AG04450 (cell line): Measurements from ENCODE around the gene CLDN9. TPM values are rescaled to one million over a fixed set of nuclear protein-coding genes. Genes with fewer than 3 reads are reported as not detected.

ENCODE experiments used
- CTCF ChIA-PET: fragments of 300-600, 350-600 bp; formaldehyde crosslinking; extraction: SDS; loops from one replicate; lab custom pipeline; 2022; ENCODE audit warnings: antibody characterized with exemption, inconsistent platforms; lab: Charles Lee
- POLR2A ChIA-PET: fragments of 350-600 bp; formaldehyde crosslinking; extraction: SDS; loops from one replicate; lab custom pipeline; 2021; ENCODE audit warnings: antibody characterized with exemption, inconsistent platforms; lab: Yijun Ruan, JAX
- DNase-seq: peaks from one replicate; pipeline ENCODE4 v3.0.0-alpha.2; 2011; ENCODE audit warnings: low read depth, low spot score
- H3K27ac ChIP-seq: one replicate; pipeline ENCODE4 v1.5.1; 2012; ENCODE audit warnings: low read depth, low read length, control low read depth
- H3K27me3 ChIP-seq: one replicate; pipeline ENCODE4 v1.6.0; 2012; ENCODE audit warnings: low read length; ENCODE audit not compliant: control insufficient read depth, insufficient read depth
- H3K4me3 ChIP-seq: 2 replicates; pipeline ENCODE4 v1.5.1; 2011; ENCODE audit warnings: mild to moderate bottlenecking, low read depth, low read length, control low read depth
- H3K9me3 ChIP-seq: 2 replicates; pipeline ENCODE4 v1.5.1; 2012; ENCODE audit warnings: low read length; ENCODE audit not compliant: control insufficient read depth, insufficient read depth
- CTCF ChIP-seq: IDR thresholded peaks from 2 replicates; pipeline ENCODE4 v1.5.1; 2011; ENCODE audit warnings: low read depth, low read length, control low read depth, inconsistent platforms
- polyA plus RNA-seq: library from polyadenylated mRNA; depleted of rRNA; stranded (reverse); fragments of >200 nt; gene quantifications from 2 replicates; pipeline ENCODE4 v1.2.3, GENCODE V29; 2011

Gene CLDN9
- polyA plus RNA-seq, 1 experiment = not detected

- H3K4me3 ChIP-seq = no peak overlapping the region
- no peak for DNase-seq
- POLR2A ChIA-PET = interaction anchor here (0.7 kb wide), 1 partner anchor 16 kb away, joined by 6 read pairs; the partner anchor contains the start of gene PKMYT1
- no peak for TF ChIP-seq CTCF
- peaks cover 46% of the 10 kb centered on the region for H3K27me3 ChIP-seq
- CTCF ChIA-PET = interaction anchor here (1.5 kb wide), 1 partner anchor 35 kb away, joined by 4 read pairs; no protein-coding TSS in a partner anchor
- H3K9me3 ChIP-seq = no peaks in the 10 kb centered on the region; the same call in 1 of the 2 replicates
- no peak overlapping the region for H3K27ac ChIP-seq
Observed at GRCh38 chr16:2996298-2996697, 16.4 kb upstream of the CLDN9 start.

GRCh38 chr16:2999929-3000328 is 12.8 kb upstream of the CLDN9 start:
- Histone ChIP-seq H3K9me3 (no peaks in the 10 kb centered on the region; the same call in 1 of the 2 replicates), H3K4me3 (no peak overlapping the region), H3K27me3 (peaks cover 51% of the 10 kb centered on the region), H3K27ac (no peak overlapping the region)
- ChIA-PET CTCF (no interaction called here), POLR2A (no interaction called here)
- no peak for DNase-seq
- no peak for TF ChIP-seq CTCF

DNA sequence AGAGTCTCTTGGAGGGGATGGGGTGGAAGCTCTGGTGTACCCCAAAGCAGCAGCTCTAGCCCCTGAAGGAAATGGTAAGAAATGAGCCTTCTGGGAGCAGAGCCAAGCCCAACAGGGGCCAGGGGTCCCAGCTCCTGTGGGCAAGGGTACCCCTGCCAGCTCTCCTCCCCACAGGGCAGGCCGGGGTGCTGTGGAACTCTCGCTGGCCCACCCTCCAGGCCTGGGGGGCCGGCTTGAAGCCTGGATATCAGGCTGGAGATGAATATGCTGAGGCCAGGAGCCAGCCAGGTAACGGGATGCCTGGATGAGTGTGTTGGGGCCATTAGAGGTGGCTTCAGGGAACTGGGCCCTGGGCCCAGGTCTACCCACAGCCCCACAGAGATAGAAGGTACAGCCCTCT is 12.2 kb upstream of the CLDN9 start:
- CTCF ChIA-PET = no interaction called here
- H3K4me3 ChIP-seq = no peak overlapping the region
- no peaks in the 10 kb centered on the region; the same call in 1 of the 2 replicates for H3K9me3 ChIP-seq
- POLR2A ChIA-PET = no interaction called here
- TF ChIP-seq CTCF = no peak
- DNase-seq = no peak
- peaks cover 53% of the 10 kb centered on the region for H3K27me3 ChIP-seq
- no peak overlapping the region for H3K27ac ChIP-seq

DNA sequence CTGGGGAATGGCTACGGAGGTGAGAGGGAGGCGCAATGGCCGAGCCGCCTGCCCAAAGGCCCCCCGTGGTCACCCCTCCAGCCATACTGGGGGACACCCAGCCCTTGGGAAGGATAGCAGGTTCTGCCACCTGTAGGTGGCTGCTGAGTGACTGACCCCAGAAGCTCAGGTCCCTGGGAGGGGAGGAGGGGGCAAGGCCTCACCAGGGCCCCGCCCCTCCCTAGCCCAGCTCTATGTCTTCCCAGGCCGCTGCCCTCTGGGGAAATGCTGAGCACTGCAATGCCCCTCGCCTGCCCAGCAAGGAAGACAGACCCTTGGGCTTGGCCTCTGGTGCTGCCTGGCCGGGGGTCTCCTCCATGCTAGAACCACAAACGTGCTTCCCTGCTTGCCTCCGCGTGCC is 11.4 kb upstream of the CLDN9 start:
- no peak for DNase-seq

More for the DNA sequence above, 11.4 kb upstream of the CLDN9 start:
- Histone ChIP-seq H3K27ac (no peak overlapping the region), H3K9me3 (no peaks in the 10 kb centered on the region; the same call in 1 of the 2 replicates), H3K27me3 (peaks cover 55% of the 10 kb centered on the region), H3K4me3 (no peak overlapping the region)
- CTCF ChIA-PET = no interaction called here
- no peak for TF ChIP-seq CTCF
- POLR2A ChIA-PET = no interaction called here
